Transverse colon (tissue), 4 donors: ENCODE results near the gene TENT5C. TPM values are rescaled to one million over a fixed set of nuclear protein-coding genes. Genes with fewer than 3 reads are reported as not detected.
A peak's percentile ranks its signal among the peaks of the same experiment; 100 is the strongest.
"Not testable (repeated sequence)": the region's sequence is repeated elsewhere in the genome, so short reads cannot be mapped to it uniquely, and the experiment has no call there.

ENCODE experiments used
- DNase-seq: peaks from one replicate; pipeline ENCODE4 v3.0.0-alpha.2; 2019
- H3K27ac ChIP-seq, 4 donors: fragments of 200-600 bp; sonication (generic); 2 replicates each; pipeline ENCODE4 v1.5.1; 2016 to 2018; ENCODE audit warnings: inconsistent platforms in 4 of 4
- H3K27me3 ChIP-seq: fragments of 200-600 bp; sonication (generic); 2 replicates; pipeline ENCODE4 v1.5.1; 2017; ENCODE audit warnings: inconsistent platforms
- H3K36me3 ChIP-seq, 4 donors: fragments of 200-600 bp; sonication (generic); 2 replicates each; pipeline ENCODE4 v1.5.1; 2017 to 2019; ENCODE audit warnings: inconsistent platforms in 4 of 4
- H3K4me1 ChIP-seq, 4 donors: fragments of 200-600 bp; sonication (generic); 2 replicates each; pipeline ENCODE4 v1.5.1; 2017 to 2020; ENCODE audit warnings: inconsistent platforms in 4 of 4
- H3K4me3 ChIP-seq, 4 donors: fragments of 200-600 bp; sonication (generic); 1 replicate in 1 of 4; 2 replicates in 3 of 4; pipeline versions ENCODE4 v1.5.1 to v1.6.1; 2017 to 2019; ENCODE audit warnings: inconsistent platforms in 4 of 4
- H3K9me3 ChIP-seq, 2 donors: fragments of 200-600 bp; sonication (generic); 2 replicates each; pipeline ENCODE4 v1.5.1; 2017 to 2019; ENCODE audit warnings: inconsistent platforms in 2 of 2
- EP300 ChIP-seq: sonication (generic); formaldehyde crosslinking; IDR thresholded peaks from one replicate; pipeline ENCODE4 v1.6.1; 2017; ENCODE audit warnings: antibody characterized with exemption, low read depth
- POLR2A ChIP-seq: fragments of 450-650 bp; IDR thresholded peaks from one replicate; pipeline ENCODE4 v1.6.1; 2016; ENCODE audit warnings: antibody characterized with exemption, mild to moderate bottlenecking, moderate library complexity
- POLR2AphosphoS5 ChIP-seq, 3 donors: sonication (generic); formaldehyde crosslinking; IDR thresholded peaks; one replicate each; pipeline ENCODE4 v1.6.1; 2016; ENCODE audit warnings: antibody characterized with exemption in 3 of 3
- WGBS, 2 donors: methylation state at CpG; one replicate each; pipeline ENCODE4 v1.1.5; 2018; ENCODE audit warnings: low coverage in 1 of 2; 5-methylcytosine and 5-hydroxymethylcytosine counted together
- in situ Hi-C, 4 donors: fragments of 200-750 bp; cut with MboI; loops; one replicate each; pipeline versions ENCODE4 v1.15.0 to v1.15.1; 2017; ENCODE audit warnings: low sequenced_read_pairs in 3 of 4, low pct_ligation_motif_present in 1 of 4, low pct_unique_long_range_greater_than_20kb in 1 of 4
- intact Hi-C: fragments of 100-400 bp; cut with DNase I; formaldehyde crosslinking; loops from one replicate; pipeline ENCODE4 v1.15.1; 2023; ENCODE audit warnings: low total_unique reads
- total RNA-seq, 4 donors: library from RNA; depleted of rRNA; stranded (reverse); fragments of >200 nt; gene quantifications; one replicate each; pipeline ENCODE4 v1.1.0, GENCODE V29; 2016
- TF ChIP-seq, protein P1 (sequence below), 5 experiments: fragments of 200-600 bp in 3 of 5; fragments of 450-650 bp in 2 of 5; sonication (generic) in 3 of 5; IDR thresholded peaks; 1 replicate in 2 of 5; 2 replicates in 3 of 5; pipeline ENCODE4 v1.5.1; 2016 to 2017; ENCODE audit warnings: antibody characterized with exemption in 5 of 5, inconsistent platforms in 3 of 5, mild to moderate bottlenecking in 2 of 5, moderate library complexity in 1 of 5

TENT5C gene
- 10 to 100 TPM in 3 of 4 donors, 1 to 10 TPM in 1; 3.4 to 30.8 (median 18.1) TPM for total RNA-seq

DNA sequence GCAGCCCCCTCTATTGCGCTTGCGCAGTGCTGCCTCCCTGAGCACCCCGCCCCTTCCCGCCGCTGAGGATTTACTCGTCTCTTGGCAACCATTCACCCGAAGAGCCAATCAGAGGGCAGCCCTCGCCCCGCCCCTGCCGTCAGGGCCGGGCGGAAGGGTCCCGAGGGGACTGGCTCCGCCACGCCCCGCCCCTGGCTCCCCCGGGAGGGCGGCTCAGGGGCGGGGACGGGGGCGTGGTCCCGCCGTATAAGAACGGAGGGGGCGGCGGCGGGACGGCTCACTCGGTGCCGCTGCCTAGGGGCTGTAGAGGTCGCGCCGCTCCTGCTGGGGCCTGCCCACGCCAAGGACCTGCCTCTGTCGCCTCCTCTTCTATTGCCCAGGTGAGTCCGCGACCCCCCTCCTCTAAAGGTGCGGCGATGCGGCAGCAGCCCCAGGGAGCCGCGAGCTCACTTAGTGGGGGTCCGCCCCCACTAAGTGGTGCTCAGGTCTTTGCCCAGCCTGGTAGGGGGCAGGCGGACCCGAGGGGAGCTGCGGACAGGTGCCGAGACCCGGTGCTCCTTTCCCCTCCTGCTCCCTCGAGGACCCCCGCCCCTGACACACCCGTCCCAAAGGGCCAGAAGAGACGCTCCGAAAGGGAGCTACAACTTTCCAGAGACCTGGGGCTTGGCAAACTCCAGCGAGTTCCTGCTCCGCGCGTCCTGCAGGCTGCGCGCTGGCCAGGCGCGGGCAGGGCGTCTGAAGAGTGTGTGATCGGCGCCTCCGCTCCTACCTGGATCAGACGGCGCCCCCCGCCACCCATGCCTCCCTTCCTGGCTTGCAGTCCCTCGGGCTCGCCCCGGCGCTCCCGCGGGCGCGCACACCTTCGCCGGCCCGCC, at the start of gene TENT5C:
Gene TENT5C (plus strand): TSS at position 275 of the 875 bp plus-strand sequence. CDS start 16,821 bp downstream, outside the sequence.
- Histone ChIP-seq H3K4me1 (peaks cover 2 to 42% (median 23%) of the 10 kb centered on the region in 4 donors), H3K4me3 (peak within 1 kb of the TSS; percentile 59 to 92 (median 76)), H3K27me3 (no peaks in the 10 kb centered on the region), H3K9me3 (no peaks in the 10 kb centered on the region), H3K36me3 (no peaks in the 10 kb centered on the region), H3K27ac (peak within 1 kb of the TSS; percentile 91 to 97 (median 93))
- peak; percentile 99 for DNase-seq
- TF ChIP-seq EP300, result peak; percentile 10
- peak; percentile 93 to 99 (median 98) for TF ChIP-seq POLR2AphosphoS5 (IDR thresholded peaks at IDR 0.05)
- TF ChIP-seq, protein P1, sequence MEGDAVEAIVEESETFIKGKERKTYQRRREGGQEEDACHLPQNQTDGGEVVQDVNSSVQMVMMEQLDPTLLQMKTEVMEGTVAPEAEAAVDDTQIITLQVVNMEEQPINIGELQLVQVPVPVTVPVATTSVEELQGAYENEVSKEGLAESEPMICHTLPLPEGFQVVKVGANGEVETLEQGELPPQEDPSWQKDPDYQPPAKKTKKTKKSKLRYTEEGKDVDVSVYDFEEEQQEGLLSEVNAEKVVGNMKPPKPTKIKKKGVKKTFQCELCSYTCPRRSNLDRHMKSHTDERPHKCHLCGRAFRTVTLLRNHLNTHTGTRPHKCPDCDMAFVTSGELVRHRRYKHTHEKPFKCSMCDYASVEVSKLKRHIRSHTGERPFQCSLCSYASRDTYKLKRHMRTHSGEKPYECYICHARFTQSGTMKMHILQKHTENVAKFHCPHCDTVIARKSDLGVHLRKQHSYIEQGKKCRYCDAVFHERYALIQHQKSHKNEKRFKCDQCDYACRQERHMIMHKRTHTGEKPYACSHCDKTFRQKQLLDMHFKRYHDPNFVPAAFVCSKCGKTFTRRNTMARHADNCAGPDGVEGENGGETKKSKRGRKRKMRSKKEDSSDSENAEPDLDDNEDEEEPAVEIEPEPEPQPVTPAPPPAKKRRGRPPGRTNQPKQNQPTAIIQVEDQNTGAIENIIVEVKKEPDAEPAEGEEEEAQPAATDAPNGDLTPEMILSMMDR (IDR thresholded peaks at IDR 0.05), result no peak
- TF ChIP-seq POLR2A, result peak; percentile 97
- intact Hi-C loops (loop anchor here (10.0 kb wide), 1 partner anchor 149 kb away; no protein-coding TSS in a partner anchor), in situ Hi-C loops (no loop called here)
- WGBS, 2 donors, result 1% methylated on average over 42 of the region's 79 CpGs; no CpG with 5 or more reads in 1 of the 2 donors

DNA sequence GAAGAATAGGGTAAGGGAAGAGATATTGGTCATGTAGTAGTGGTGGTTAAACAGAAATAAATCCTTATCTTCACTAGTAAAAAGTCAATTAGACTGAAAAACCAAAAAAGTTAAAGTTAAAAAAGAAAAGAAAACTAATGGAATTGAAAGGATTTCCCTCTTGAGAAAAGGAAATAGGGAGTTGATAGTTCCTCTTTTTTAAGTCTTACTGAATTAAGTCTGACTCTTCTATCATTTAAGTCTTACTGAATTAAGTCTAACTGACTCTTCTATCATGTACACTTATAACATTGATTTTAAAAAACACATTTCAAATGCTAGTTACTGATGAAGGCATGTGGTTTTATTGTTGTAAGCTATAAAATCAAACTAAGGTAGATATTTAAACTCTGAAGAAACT, 49.5 kb upstream of the TENT5C start:
- TF ChIP-seq, protein P1 (IDR thresholded peaks at IDR 0.05), result no peak
- DNase-seq, result no peak

DNA sequence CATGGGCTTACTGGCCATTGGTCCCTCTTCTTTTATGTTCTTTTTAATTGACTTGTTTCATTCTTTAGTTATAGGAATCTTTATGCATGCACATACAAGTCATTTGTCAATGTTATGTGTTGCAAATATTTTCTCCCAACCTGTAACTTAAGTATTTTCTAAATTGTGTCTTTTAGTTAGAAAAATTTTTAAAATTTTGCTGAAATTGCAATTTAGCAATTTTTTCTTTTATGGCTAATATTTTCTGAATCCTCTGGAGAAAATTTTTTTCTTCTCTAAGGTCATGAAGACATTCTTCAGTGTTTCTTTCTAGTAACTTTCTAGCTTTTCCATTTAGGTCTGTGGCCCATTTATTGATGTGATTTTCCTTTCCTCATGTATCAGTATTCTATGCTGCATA, 48.9 kb upstream of the TENT5C start:
- in situ Hi-C loops, result no loop called here
- no peaks in the 10 kb centered on the region for H3K9me3 ChIP-seq
- H3K27me3 ChIP-seq, result no peaks in the 10 kb centered on the region
- TF ChIP-seq POLR2A (no peak), POLR2AphosphoS5 (IDR thresholded peaks at IDR 0.05) (no peak), EP300 (no peak)
- TF ChIP-seq, protein P1 (IDR thresholded peaks at IDR 0.05), result no peak
- intact Hi-C loops, result no loop called here
- no peak for DNase-seq
- peaks cover 0 to under 1% (median 0%) of the 10 kb centered on the region in 4 donors for H3K4me1 ChIP-seq
- no peak overlapping the region for H3K4me3 ChIP-seq
- no peaks in the 10 kb centered on the region for H3K36me3 ChIP-seq
- H3K27ac ChIP-seq, result no peak overlapping the region

More for the DNA sequence above, 49.5 kb upstream of the TENT5C start:
- H3K4me3 ChIP-seq, result no peak overlapping the region
- H3K27me3 ChIP-seq, result no peaks in the 10 kb centered on the region
- no peaks in the 10 kb centered on the region for H3K36me3 ChIP-seq
- intact Hi-C loops, result no loop called here
- no peaks in the 10 kb centered on the region for H3K9me3 ChIP-seq
- in situ Hi-C loops, result no loop called here
- H3K27ac ChIP-seq, result no peak overlapping the region
- no peaks in the 10 kb centered on the region for H3K4me1 ChIP-seq

DNA sequence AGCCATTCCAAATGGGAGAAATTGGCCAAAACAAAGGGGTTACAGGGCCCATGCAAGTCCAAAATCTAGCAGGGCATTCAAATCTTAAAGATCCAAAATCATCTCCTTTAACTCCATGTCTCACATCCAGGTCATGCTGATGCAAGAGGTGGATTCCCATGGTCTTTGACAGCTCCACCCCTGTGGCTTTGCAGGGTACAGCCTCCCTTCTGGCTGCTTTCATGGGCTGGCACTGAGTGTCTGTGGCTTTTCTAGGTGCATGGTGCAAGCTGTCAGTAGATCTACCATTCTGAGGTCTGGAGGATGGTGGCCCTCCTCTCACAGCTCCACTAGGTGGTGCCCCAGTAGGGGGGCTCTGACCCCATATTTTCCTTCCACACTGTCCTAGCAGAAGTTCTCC, 47.4 kb upstream of the TENT5C start:
- H3K27me3 ChIP-seq, intact Hi-C loops: not testable (repeated sequence)

DNA sequence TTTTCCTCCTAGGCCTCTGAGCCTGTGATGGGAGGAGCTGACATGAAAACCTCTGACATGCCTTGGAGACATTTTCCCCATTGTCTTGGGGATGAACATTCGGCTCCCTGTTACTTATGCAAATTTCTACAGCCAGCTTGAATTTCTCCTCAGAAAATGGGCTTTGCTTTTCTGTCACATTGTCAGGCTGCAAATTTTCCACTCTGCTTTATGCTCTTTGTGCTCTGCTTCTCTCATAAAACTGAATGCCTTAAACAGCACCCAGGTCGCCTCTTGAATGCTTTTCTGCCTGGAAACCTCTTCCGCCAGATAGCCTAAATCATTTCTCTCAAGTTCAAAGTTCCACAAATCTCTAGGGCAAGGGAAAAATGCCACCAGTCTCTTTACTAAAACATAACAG, 46.7 kb upstream of the TENT5C start:
- Histone ChIP-seq H3K27ac (no peak overlapping the region), H3K4me1 (peaks cover 0 to 13% (median 11%) of the 10 kb centered on the region in 4 donors), H3K9me3 (no peaks in the 10 kb centered on the region), H3K4me3 (no peak overlapping the region), H3K36me3 (no peaks in the 10 kb centered on the region), H3K27me3 (no peaks in the 10 kb centered on the region)
- 85 to 94% methylated on average over 3 of the region's 3 CpGs for WGBS, 2 donors
- intact Hi-C loops (no loop called here), in situ Hi-C loops (no loop called here)
- TF ChIP-seq, protein P1 (IDR thresholded peaks at IDR 0.05), result no peak
- TF ChIP-seq POLR2A (no peak), EP300 (no peak), POLR2AphosphoS5 (IDR thresholded peaks at IDR 0.05) (no peak)
- DNase-seq, result no peak

More for the DNA sequence above, 47.4 kb upstream of the TENT5C start:
- DNase-seq, H3K27ac ChIP-seq, H3K9me3 ChIP-seq, H3K36me3 ChIP-seq, H3K4me3 ChIP-seq, in situ Hi-C loops: not testable (repeated sequence)
- H3K4me1 ChIP-seq, result peaks cover 0 to 12% (median 9%) of the 10 kb centered on the region in 4 donors
